ENCODE data around the gene AQP12A. TPM values are rescaled to one million over a fixed set of nuclear protein-coding genes. Genes with fewer than 3 reads are reported as not detected.

Gene AQP12A
- total RNA-seq, 3 donors from 2014 or later, result not detected

- Histone ChIP-seq H3K36me3 (no peaks in the 10 kb centered on the region), H3K4me3 (no peak overlapping the region), H3K4me1 (no peaks in the 10 kb centered on the region), H3K9me3 (no peaks in the 10 kb centered on the region), H3K27ac (no peak overlapping the region), H3K27me3 (peaks cover 0 to 14% of the 10 kb centered on the region in 2 donors)
- TF ChIP-seq CTCF (IDR thresholded peaks at IDR 0.05), result no peak
- TF ChIP-seq POLR2A (IDR thresholded peaks at IDR 0.05), result no peak
- no peak for TF ChIP-seq POLR2AphosphoS5 (IDR thresholded peaks at IDR 0.05)
- intact Hi-C loops (cut with DNase I; ENCODE audit: low total_unique reads), result no loop called here
- DNase-seq (ENCODE audit: low spot score in 2 of 2), result no peak
Measured at GRCh38 chr2:240725671-240726070, 34.0 kb downstream of the AQP12A start.

DNA sequence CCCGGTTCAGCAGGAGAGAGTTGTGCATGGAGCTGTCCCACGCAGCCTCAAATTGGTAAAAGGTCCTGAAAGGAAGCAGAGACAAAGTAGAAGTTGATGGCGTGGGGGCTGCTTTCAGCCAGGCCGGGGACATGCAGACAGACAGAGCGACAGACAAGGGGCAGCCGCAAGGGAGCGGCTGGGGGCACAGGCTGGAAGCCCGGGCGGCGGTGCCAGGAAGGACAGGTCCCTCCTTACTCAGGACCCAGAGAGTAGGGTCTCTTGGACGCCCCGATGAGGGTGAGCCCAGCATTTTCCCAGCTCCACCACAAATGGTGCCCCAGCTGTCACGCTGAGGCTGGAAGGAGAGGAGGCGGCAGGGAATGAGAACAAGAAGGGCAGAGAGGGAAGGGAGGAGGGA is 35.2 kb downstream of the AQP12A start:
- H3K36me3 ChIP-seq, result no peaks in the 10 kb centered on the region
- DNase-seq (ENCODE audit: low spot score in 2 of 2), result no peak
- no peaks in the 10 kb centered on the region for H3K9me3 ChIP-seq
- intact Hi-C loops (cut with DNase I; ENCODE audit: low total_unique reads), result no loop called here
- peaks cover 0 to 22% of the 10 kb centered on the region in 2 donors for H3K27me3 ChIP-seq
- H3K4me1 ChIP-seq, result no peaks in the 10 kb centered on the region
- no peak overlapping the region for H3K27ac ChIP-seq
- no peak for TF ChIP-seq POLR2A (IDR thresholded peaks at IDR 0.05)
- no peak for TF ChIP-seq CTCF (IDR thresholded peaks at IDR 0.05)
- TF ChIP-seq POLR2AphosphoS5 (IDR thresholded peaks at IDR 0.05), result no peak
- no peak overlapping the region for H3K4me3 ChIP-seq

GRCh38 chr2:240727439-240727838 is 35.8 kb downstream of the AQP12A start:
- TF ChIP-seq POLR2A (IDR thresholded peaks at IDR 0.05) (no peak), POLR2AphosphoS5 (IDR thresholded peaks at IDR 0.05) (no peak), CTCF (IDR thresholded peaks at IDR 0.05) (no peak)

GRCh38 chr2:240727913-240728312 is 36.2 kb downstream of the AQP12A start:
- Histone ChIP-seq H3K4me1 (no peaks in the 10 kb centered on the region), H3K36me3 (no peaks in the 10 kb centered on the region), H3K27ac (no peak overlapping the region), H3K27me3 (peaks cover 0 to 22% of the 10 kb centered on the region in 2 donors), H3K9me3 (no peaks in the 10 kb centered on the region), H3K4me3 (no peak overlapping the region)
- no peak for TF ChIP-seq CTCF (IDR thresholded peaks at IDR 0.05)
- TF ChIP-seq POLR2AphosphoS5 (IDR thresholded peaks at IDR 0.05), result no peak
- TF ChIP-seq POLR2A (IDR thresholded peaks at IDR 0.05), result no peak
- intact Hi-C loops (cut with DNase I; ENCODE audit: low total_unique reads), result no loop called here
- DNase-seq (ENCODE audit: low spot score in 2 of 2), result no peak

More at GRCh38 chr2:240727439-240727838, 35.8 kb downstream of the AQP12A start:
- Histone ChIP-seq H3K4me3 (no peak overlapping the region), H3K9me3 (no peaks in the 10 kb centered on the region), H3K36me3 (no peaks in the 10 kb centered on the region), H3K27ac (no peak overlapping the region), H3K27me3 (peaks cover 0 to 22% of the 10 kb centered on the region in 2 donors), H3K4me1 (no peaks in the 10 kb centered on the region)
- DNase-seq (ENCODE audit: low spot score in 2 of 2), result no peak
- intact Hi-C loops (cut with DNase I; ENCODE audit: low total_unique reads), result no loop called here

DNA sequence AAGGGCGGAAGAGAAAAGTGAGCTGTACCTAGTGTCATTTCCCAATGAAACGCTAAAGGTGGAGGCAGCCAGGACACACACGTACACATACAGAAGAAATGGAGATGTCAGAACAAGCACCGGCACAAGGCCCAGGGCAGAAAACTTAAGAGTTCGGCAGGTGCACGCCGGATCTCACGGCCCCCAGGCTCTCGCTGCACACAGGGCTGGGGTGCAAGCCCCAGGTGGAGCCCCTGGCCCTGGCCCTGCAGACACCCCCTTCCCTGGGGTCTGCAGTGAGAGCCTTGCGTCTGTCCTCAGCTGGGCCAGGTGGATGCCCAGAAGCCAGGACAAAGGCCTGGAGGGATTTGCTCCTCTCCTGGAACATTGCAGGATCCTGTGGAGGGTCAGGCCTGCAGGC is 36.7 kb downstream of the AQP12A start:
- TF ChIP-seq CTCF (IDR thresholded peaks at IDR 0.05), result no peak
- no peak for TF ChIP-seq POLR2AphosphoS5 (IDR thresholded peaks at IDR 0.05)
- TF ChIP-seq POLR2A (IDR thresholded peaks at IDR 0.05), result no peak
- DNase-seq (ENCODE audit: low spot score in 2 of 2), result no peak
- Histone ChIP-seq H3K4me3 (no peak overlapping the region), H3K36me3 (no peaks in the 10 kb centered on the region), H3K27me3 (peaks cover 0 to 26% of the 10 kb centered on the region in 2 donors), H3K4me1 (no peaks in the 10 kb centered on the region), H3K27ac (no peak overlapping the region), H3K9me3 (no peaks in the 10 kb centered on the region)
- intact Hi-C loops (cut with DNase I; ENCODE audit: low total_unique reads), result no loop called here
